Gastroesophageal sphincter (tissue), 4 donors: Measurements from ENCODE around the gene TRIM54. TPM values are rescaled to one million over a fixed set of nuclear protein-coding genes. Genes with fewer than 3 reads are reported as not detected.

Source experiments
- ATAC-seq: fragments of 150-250 bp; one replicate; pipeline ENCODE4 v1.9.1; 2016; ENCODE audit warnings: mild to moderate bottlenecking, moderate library complexity
- H3K27ac ChIP-seq, 4 donors: fragments of 200-600 bp; sonication (generic) in 3 of 4; 1 replicate in 3 of 4; 2 replicates in 1 of 4; pipeline ENCODE4 v1.5.1; 2016 to 2019
- H3K27me3 ChIP-seq: fragments of 200-600 bp; sonication (generic); one replicate; pipeline ENCODE4 v1.5.1; 2019
- H3K36me3 ChIP-seq, 2 donors: fragments of 200-600 bp; sonication (generic); one replicate each; pipeline ENCODE4 v1.5.1; 2019; ENCODE audit warnings: control low read depth in 1 of 2
- H3K4me1 ChIP-seq, 3 donors: fragments of 200-600 bp; sonication (generic); 1 replicate in 2 of 3; 2 replicates in 1 of 3; pipeline ENCODE4 v1.5.1; 2016 to 2019; ENCODE audit warnings: control low read depth in 2 of 3
- H3K4me3 ChIP-seq, 2 donors: fragments of 200-600 bp; sonication (generic); one replicate each; pipeline ENCODE4 v1.5.1; 2019; ENCODE audit warnings: mild to moderate bottlenecking in 1 of 2, moderate library complexity in 1 of 2
- H3K9me3 ChIP-seq, 3 donors: fragments of 200-600 bp; sonication (generic); one replicate each; pipeline ENCODE4 v1.5.1; 2017 to 2019; ENCODE audit warnings: control low read depth in 2 of 3
- CTCF ChIP-seq, 4 experiments: fragments of 200-600 bp in 2 of 4; fragments of 450-650 bp in 2 of 4; sonication (generic) in 1 of 4; IDR thresholded peaks; one replicate each; pipeline ENCODE4 v1.5.1; 2017 to 2019; ENCODE audit warnings: antibody characterized with exemption in 4 of 4, mild to moderate bottlenecking in 2 of 4, moderate library complexity in 2 of 4
- EP300 ChIP-seq: sonication (generic); formaldehyde crosslinking; IDR thresholded peaks from one replicate; pipeline ENCODE4 v1.6.1; 2017; ENCODE audit warnings: antibody characterized with exemption, mild to moderate bottlenecking
- POLR2A ChIP-seq, 2 donors: fragments of 450-650 bp; IDR thresholded peaks; one replicate each; pipeline ENCODE4 v1.6.1; 2017; ENCODE audit warnings: antibody characterized with exemption in 2 of 2, mild to moderate bottlenecking in 2 of 2, moderate library complexity in 1 of 2
- POLR2AphosphoS5 ChIP-seq: sonication (generic); formaldehyde crosslinking; IDR thresholded peaks from one replicate; pipeline ENCODE4 v1.6.1; 2017; ENCODE audit warnings: antibody characterized with exemption
- WGBS, 2 donors: methylation state at CpG; one replicate each; pipeline ENCODE4 v1.1.5; 2018; ENCODE audit warnings: low coverage in 1 of 2; 5-methylcytosine and 5-hydroxymethylcytosine counted together
- total RNA-seq, 4 donors: library from RNA; depleted of rRNA; stranded (reverse); fragments of >200 nt; gene quantifications; one replicate each; pipeline ENCODE4 v1.1.0, GENCODE V29; 2016

The TRIM54 gene
- total RNA-seq, 4 donors from 2014 or later: 0.15 to 0.31 TPM; not detected in 2

- ATAC-seq: no peak
- no peak for TF ChIP-seq CTCF (IDR thresholded peaks at IDR 0.05)
- no peak for TF ChIP-seq EP300
- no peak for TF ChIP-seq POLR2AphosphoS5
- TF ChIP-seq POLR2A (IDR thresholded peaks at IDR 0.05): no peak
- no peak overlapping the region for H3K27ac ChIP-seq
- no peaks in the 10 kb centered on the region for H3K27me3 ChIP-seq
- H3K36me3 ChIP-seq: peaks cover 0 to 100% of the 10 kb centered on the region in 2 donors
- H3K4me1 ChIP-seq: no peaks in the 10 kb centered on the region
- H3K4me3 ChIP-seq: no peak overlapping the region
- H3K9me3 ChIP-seq: no peaks in the 10 kb centered on the region
- 80% methylated on average over 1 of the region's 8 CpGs; no CpG with 5 or more reads in 1 of the 2 donors for WGBS, 2 donors
Observed at GRCh38 chr2:27238976-27239375, 43.3 kb upstream of the TRIM54 start.

GRCh38 chr2:27240406-27240805 lies 41.8 kb upstream of the TRIM54 start:
- no peaks in the 10 kb centered on the region for H3K27me3 ChIP-seq
- WGBS, 2 donors: 89 to 95% methylated on average over 4 to 8 of the region's 9 CpGs
- H3K27ac ChIP-seq: no peak overlapping the region
- no peaks in the 10 kb centered on the region for H3K9me3 ChIP-seq
- H3K4me3 ChIP-seq: no peak overlapping the region
- H3K36me3 ChIP-seq: peaks cover 0 to 92% of the 10 kb centered on the region in 2 donors
- no peak for TF ChIP-seq EP300
- no peak for TF ChIP-seq POLR2A (IDR thresholded peaks at IDR 0.05)
- no peak for TF ChIP-seq CTCF (IDR thresholded peaks at IDR 0.05)
- TF ChIP-seq POLR2AphosphoS5: no peak
- no peak for ATAC-seq
- no peaks in the 10 kb centered on the region for H3K4me1 ChIP-seq

- Histone ChIP-seq H3K4me1 (no peaks in the 10 kb centered on the region), H3K4me3 (no peak overlapping the region), H3K27me3 (no peaks in the 10 kb centered on the region), H3K27ac (no peak overlapping the region), H3K36me3 (peaks cover 0 to 76% of the 10 kb centered on the region in 2 donors), H3K9me3 (no peaks in the 10 kb centered on the region)
- ATAC-seq: no peak
- TF ChIP-seq CTCF (IDR thresholded peaks at IDR 0.05) (no peak), EP300 (no peak), POLR2A (IDR thresholded peaks at IDR 0.05) (no peak), POLR2AphosphoS5 (no peak)
- WGBS, 2 donors: 77% methylated on average over 12 of the region's 24 CpGs; no CpG with 5 or more reads in 1 of the 2 donors
Observed at GRCh38 chr2:27241761-27242613, 40.2 kb upstream of the TRIM54 start.

GRCh38 chr2:27242614-27242951 lies 39.6 kb upstream of the TRIM54 start:
- Histone ChIP-seq H3K4me1 (no peaks in the 10 kb centered on the region), H3K27me3 (no peaks in the 10 kb centered on the region), H3K9me3 (no peaks in the 10 kb centered on the region), H3K27ac (no peak overlapping the region), H3K36me3 (peaks cover 0 to 70% of the 10 kb centered on the region in 2 donors), H3K4me3 (no peak overlapping the region)
- whole genome bisulfite sequencing, 2 donors: 89% methylated on average over 4 of the region's 16 CpGs; no CpG with 5 or more reads in 1 of the 2 donors
- TF ChIP-seq CTCF (IDR thresholded peaks at IDR 0.05) (no peak), POLR2A (IDR thresholded peaks at IDR 0.05) (no peak), POLR2AphosphoS5 (no peak), EP300 (no peak)
- ATAC-seq: no peak
